HFFc6 (cell line): ENCODE results near the gene POR. TPM values are rescaled to one million over a fixed set of nuclear protein-coding genes. Genes with fewer than 3 reads are reported as not detected.
"Not testable (repeated sequence)": the region's sequence is repeated elsewhere in the genome, so short reads cannot be mapped to it uniquely, and the experiment has no call there.

ENCODE experiments used
- DNase-seq: peaks from one replicate; pipeline ENCODE4 v3.0.0-alpha.2; 2018
- H3K27ac Mint-ChIP-seq: 2 replicates; pipeline ENCODE4 v1.8.0; 2020; ENCODE audit warnings: mild to moderate bottlenecking, mixed read lengths
- H3K27me3 Mint-ChIP-seq: 2 replicates; pipeline ENCODE4 v1.8.0; 2021; ENCODE audit warnings: mild to moderate bottlenecking, moderate library complexity, mixed read lengths; ENCODE audit not compliant: insufficient read depth
- H3K36me3 Mint-ChIP-seq: 2 replicates; pipeline ENCODE4 v1.8.0; 2021; ENCODE audit warnings: low read depth, mixed read lengths
- H3K4me1 Mint-ChIP-seq: 2 replicates; pipeline ENCODE4 v1.8.0; 2020; ENCODE audit warnings: low read depth, mixed read lengths
- H3K4me3 Mint-ChIP-seq: 2 replicates; pipeline ENCODE4 v1.8.0; 2020; ENCODE audit warnings: mild to moderate bottlenecking, moderate library complexity, mixed read lengths
- H3K9me3 Mint-ChIP-seq: 2 replicates; pipeline ENCODE4 v1.8.0; 2020; ENCODE audit warnings: mild to moderate bottlenecking, mixed read lengths
- CTCF ChIP-seq: fragments of 200-600 bp; sonication (generic); IDR thresholded peaks from 2 replicates; pipeline ENCODE4 v1.5.0; 2021; ENCODE audit warnings: antibody characterized with exemption, mild to moderate bottlenecking
- total RNA-seq, 6 experiments: library from RNA; stranded (reverse); fragmentation: NEBNext Ultra II Directional; extraction: Animal tissue kit (Norgen Biotek cat#: 25700); gene quantifications; 2 replicates in 1 of 6; 3 replicates in 5 of 6; pipeline ENCODE4 v1.2.3, GENCODE V29; 2021

The POR gene
- total RNA-seq, 6 experiments from 2014 or later = 48.2 to 69.3 (median 49.4) TPM

- no peak overlapping the region for H3K4me3 Mint-ChIP-seq
- DNase-seq = no peak
- peaks cover 21% of the 10 kb centered on the region for H3K4me1 Mint-ChIP-seq
- peaks cover 6% of the 10 kb centered on the region; the same call in 1 of the 2 replicates for H3K36me3 Mint-ChIP-seq
- no peak overlapping the region for H3K27ac Mint-ChIP-seq
- H3K9me3 Mint-ChIP-seq = no peaks in the 10 kb centered on the region
- no peaks in the 10 kb centered on the region; the same call in none of the 2 replicates for H3K27me3 Mint-ChIP-seq
- no peak for TF ChIP-seq CTCF
These were observed 33.4 kb upstream of the POR start for GRCh38 chr7:75881436-75882095.

- not testable (repeated sequence) for H3K4me3 Mint-ChIP-seq, H3K27ac Mint-ChIP-seq
These were observed 31.6 kb upstream of the POR start for GRCh38 chr7:75883265-75883824.

GRCh38 chr7:75884476-75884875 lies 30.5 kb upstream of the POR start:
- no peak for DNase-seq
- peaks cover 12% of the 10 kb centered on the region for H3K4me1 Mint-ChIP-seq
- H3K27ac Mint-ChIP-seq = no peak overlapping the region
- H3K27me3 Mint-ChIP-seq = peaks cover 4% of the 10 kb centered on the region
- H3K4me3 Mint-ChIP-seq = no peak overlapping the region
- H3K9me3 Mint-ChIP-seq = no peaks in the 10 kb centered on the region
- no peak for TF ChIP-seq CTCF
- peaks cover 19% of the 10 kb centered on the region for H3K36me3 Mint-ChIP-seq

More at GRCh38 chr7:75883265-75883824, 31.6 kb upstream of the POR start:
- not testable (repeated sequence) for DNase-seq, H3K9me3 Mint-ChIP-seq, H3K27me3 Mint-ChIP-seq
- Mint-ChIP-seq H3K4me1 (peaks cover 15% of the 10 kb centered on the region), H3K36me3 (peaks cover 13% of the 10 kb centered on the region; the same call in 1 of the 2 replicates)

- TF ChIP-seq CTCF = no peak
- Mint-ChIP-seq H3K36me3 (peaks cover 19% of the 10 kb centered on the region), H3K9me3 (no peaks in the 10 kb centered on the region), H3K4me1 (peaks cover 12% of the 10 kb centered on the region), H3K4me3 (no peak overlapping the region), H3K27ac (no peak overlapping the region), H3K27me3 (peaks cover 4% of the 10 kb centered on the region)
- no peak for DNase-seq
These were observed 29.9 kb upstream of the POR start for GRCh38 chr7:75885036-75885435.

GRCh38 chr7:75887669-75888369 lies 27.1 kb upstream of the POR start:
- H3K27me3 Mint-ChIP-seq = peaks cover 6% of the 10 kb centered on the region; the same call in 1 of the 2 replicates
- no peak overlapping the region for H3K27ac Mint-ChIP-seq
- DNase-seq = no peak
- no peaks in the 10 kb centered on the region for H3K9me3 Mint-ChIP-seq
- TF ChIP-seq CTCF = no peak
- peaks cover 10% of the 10 kb centered on the region for H3K4me1 Mint-ChIP-seq
- no peak overlapping the region for H3K4me3 Mint-ChIP-seq
- H3K36me3 Mint-ChIP-seq = peaks cover 13% of the 10 kb centered on the region
